SK-N-SH (cell line): Measurements from ENCODE around the gene PPP2R2B. TPM values are rescaled to one million over a fixed set of nuclear protein-coding genes. Genes with fewer than 3 reads are reported as not detected.

Source experiments
- CTCF ChIA-PET: fragments of 300-600, 350-600 bp; formaldehyde crosslinking; extraction: SDS; loops from one replicate; lab custom pipeline; 2021; lab: Yijun Ruan, JAX
- POLR2A ChIA-PET: fragments of 350-600 bp; sonication (Branson Sonifier 250); formaldehyde crosslinking; extraction: SDS; loops from one replicate; lab custom pipeline; 2020; ENCODE audit warnings: antibody characterized with exemption, inconsistent platforms; lab: Yijun Ruan, JAX
- DNase-seq: peaks from one replicate; pipeline ENCODE4 v3.0.0; 2012
- H2AFZ ChIP-seq: fragments of 200-600 bp; sonication (generic); 2 replicates; pipeline ENCODE4 v1.8.1; 2016; ENCODE audit warnings: antibody characterized with exemption, mild to moderate bottlenecking, low read depth
- H3F3A ChIP-seq: fragments of 200-600 bp; sonication (generic); replicated peaks from 2 replicates; pipeline ENCODE3; 2016; ENCODE audit warnings: antibody characterized with exemption, mild to moderate bottlenecking; ENCODE audit not compliant: insufficient read depth
- H3K27ac ChIP-seq, 2 experiments: fragments of 200-500 bp in 1 of 2; fragments of 200-600 bp in 1 of 2; sonication (Bioruptor generic) in 1 of 2; sonication (generic), shearing (Covaris generic) in 1 of 2; 2 replicates each; pipeline versions ENCODE4 v1.5.1 to v1.6.1; 2014 to 2016; ENCODE audit warnings: low read depth in 2 of 2, inconsistent platforms in 1 of 2, low read length in 1 of 2, mild to moderate bottlenecking in 1 of 2, mixed read lengths in 1 of 2
- H3K27me3 ChIP-seq: fragments of 200-600 bp; sonication (generic), shearing (Covaris generic); 2 replicates; pipeline ENCODE4 v1.6.1; 2016; ENCODE audit warnings: mixed run types; ENCODE audit not compliant: insufficient read depth
- H3K36me3 ChIP-seq, 2 experiments: fragments of 200-500 bp in 1 of 2; fragments of 200-600 bp in 1 of 2; sonication (Bioruptor generic) in 1 of 2; sonication (generic) in 1 of 2; replicated peaks in 1 of 2; 2 replicates each; pipeline versions ENCODE3 to v1.5.1; 2014 to 2016; ENCODE audit warnings: low read length in 1 of 2, mild to moderate bottlenecking in 1 of 2; ENCODE audit not compliant: insufficient read depth in 2 of 2, control insufficient read depth in 1 of 2
- H3K4me1 ChIP-seq, 2 experiments: fragments of 200-500 bp in 1 of 2; fragments of 200-600 bp in 1 of 2; sonication (Bioruptor generic) in 1 of 2; sonication (generic), shearing (Covaris generic) in 1 of 2; 2 replicates each; pipeline versions ENCODE4 v1.5.1 to v1.6.1; 2014 to 2016; ENCODE audit warnings: low read depth in 1 of 2, low read length in 1 of 2, mixed run types in 1 of 2; ENCODE audit not compliant: insufficient read depth in 2 of 2, control insufficient read depth in 1 of 2
- H3K4me2 ChIP-seq: fragments of 200-600 bp; sonication (generic), shearing (Covaris generic); 2 replicates; pipeline ENCODE4 v1.6.1; 2017; ENCODE audit warnings: mixed run types
- H3K4me3 ChIP-seq, 2 experiments: fragments of 200-500 bp in 1 of 2; fragments of 200-600 bp in 1 of 2; sonication (Bioruptor generic) in 1 of 2; sonication (generic), shearing (Covaris generic) in 1 of 2; 2 replicates each; pipeline versions ENCODE4 v1.5.1 to v1.8.1; 2014 to 2016; ENCODE audit warnings: low read depth in 2 of 2, inconsistent platforms in 1 of 2, low read length in 1 of 2, mild to moderate bottlenecking in 1 of 2, mixed read lengths in 1 of 2, moderate library complexity in 1 of 2
- H3K79me2 ChIP-seq: fragments of 200-600 bp; sonication (generic); 2 replicates; pipeline ENCODE4 v1.8.1; 2017; ENCODE audit warnings: mild to moderate bottlenecking; ENCODE audit not compliant: insufficient read depth
- H3K9ac ChIP-seq: fragments of 200-600 bp; sonication (generic); 2 replicates; pipeline ENCODE4 v1.6.1; 2017; ENCODE audit warnings: mixed run types
- H3K9me2 ChIP-seq: fragments of 200-600 bp; sonication (generic); 2 replicates; pipeline ENCODE4 v1.6.1; 2017; ENCODE audit warnings: mixed run types
- H3K9me3 ChIP-seq: fragments of 200-600 bp; sonication (generic); 2 replicates; pipeline ENCODE4 v1.6.1; 2017; ENCODE audit warnings: mixed run types, mild to moderate bottlenecking, moderate library complexity
- H4K20me1 ChIP-seq: fragments of 200-600 bp; sonication (generic); 2 replicates; pipeline ENCODE4 v1.6.1; 2017; ENCODE audit warnings: mild to moderate bottlenecking, mixed run types; ENCODE audit not compliant: insufficient read depth
- ELF1 ChIP-seq: IDR thresholded peaks from 2 replicates; pipeline ENCODE4 v1.4.0; 2012
- FOSL2 ChIP-seq: IDR thresholded peaks from 2 replicates; pipeline ENCODE4 v1.4.0; 2012; ENCODE audit warnings: low read depth, mild to moderate bottlenecking, moderate library complexity, borderline replicate concordance
- FOXJ3 ChIP-seq: sonication (generic); formaldehyde crosslinking; IDR thresholded peaks from 2 replicates; pipeline ENCODE4 v1.5.1; 2020; ENCODE audit warnings: mild to moderate bottlenecking, missing genetic modification reagents
- FOXM1 ChIP-seq: IDR thresholded peaks from 2 replicates; pipeline ENCODE4 v1.4.0; 2012; ENCODE audit warnings: low read depth, mild to moderate bottlenecking
- GABPA ChIP-seq: IDR thresholded peaks from 2 replicates; pipeline ENCODE4 v1.4.0; 2012; ENCODE audit warnings: low read depth, mild to moderate bottlenecking
- MAX ChIP-seq: IDR thresholded peaks from 2 replicates; pipeline ENCODE4 v1.4.0; 2012; ENCODE audit warnings: low read depth
- MEF2A ChIP-seq: IDR thresholded peaks from 2 replicates; pipeline ENCODE4 v1.4.0; 2012; ENCODE audit warnings: low read depth, borderline replicate concordance
- MXI1 ChIP-seq: IDR thresholded peaks from 2 replicates; pipeline ENCODE4 v1.6.1; 2012; ENCODE audit warnings: mild to moderate bottlenecking, low read depth, low read length, improper control_type of control experiment
- NRF1 ChIP-seq: IDR thresholded peaks from 2 replicates; pipeline ENCODE4 v1.6.1; 2012; ENCODE audit warnings: low read depth, mild to moderate bottlenecking, low read length
- PBX3 ChIP-seq: IDR thresholded peaks from 2 replicates; pipeline ENCODE4; 2012
- RAD21 ChIP-seq: IDR thresholded peaks from 2 replicates; pipeline ENCODE4 v1.6.1; 2012; ENCODE audit warnings: mild to moderate bottlenecking, low read length
- RFX5 ChIP-seq: IDR thresholded peaks from 2 replicates; pipeline ENCODE4 v1.6.1; 2012; ENCODE audit warnings: mild to moderate bottlenecking, improper control_type of control experiment, low read length
- RXRA ChIP-seq: IDR thresholded peaks from 2 replicates; pipeline ENCODE4 v1.4.0; 2012; ENCODE audit warnings: low read depth, mild to moderate bottlenecking, borderline replicate concordance
- SIN3A ChIP-seq: IDR thresholded peaks from 2 replicates; pipeline ENCODE4 v1.6.1; 2012; ENCODE audit warnings: low read depth, mild to moderate bottlenecking, low read length, moderate library complexity, borderline replicate concordance
- TAF1 ChIP-seq: IDR thresholded peaks from 2 replicates; pipeline ENCODE4 v1.6.1; 2012; ENCODE audit warnings: low read depth, mild to moderate bottlenecking, low read length, moderate library complexity, borderline replicate concordance
- TEAD4 ChIP-seq: IDR thresholded peaks from 2 replicates; pipeline ENCODE4 v1.4.0; 2012; ENCODE audit warnings: mild to moderate bottlenecking, borderline replicate concordance; ENCODE audit not compliant: insufficient read depth
- USF2 ChIP-seq: fragments of 150-350 bp; IDR thresholded peaks from 2 replicates; pipeline ENCODE4 v1.6.1; 2017; ENCODE audit warnings: antibody characterized with exemption, low read length, low read depth, borderline replicate concordance
- ZBTB33 ChIP-seq: IDR thresholded peaks from 2 replicates; pipeline ENCODE4 v1.4.0; 2012; ENCODE audit warnings: low read depth, borderline replicate concordance
- WGBS: methylation state at CpG from one replicate; pipeline ENCODE4 v1.1.6; 2017; ENCODE audit warnings: low lambda C conversion rate; 5-methylcytosine and 5-hydroxymethylcytosine counted together
- polyA plus RNA-seq, 3 experiments: library from polyadenylated mRNA; depleted of rRNA; stranded (reverse); fragments of >200 nt; gene quantifications; 2 replicates each; pipeline ENCODE4 v1.2.3, GENCODE V29; 2012

Gene PPP2R2B
- polyA plus RNA-seq, 1 of the 3 experiments (the other 2 are of a cell fraction): 11.4 TPM

- H3K4me2 ChIP-seq: no peak overlapping the region
- no peaks in the 10 kb centered on the region for H3K79me2 ChIP-seq
- no peaks in the 10 kb centered on the region for H3F3A ChIP-seq
- H3K27me3 ChIP-seq: no peaks in the 10 kb centered on the region
- POLR2A ChIA-PET: no interaction called here
- no peak for DNase-seq
- TF ChIP-seq FOSL2: no peak
- TF ChIP-seq PBX3: no peak
- no peak for TF ChIP-seq RFX5
- no peak for TF ChIP-seq RAD21
- TF ChIP-seq MEF2A: no peak
- no peak for TF ChIP-seq TEAD4
- TF ChIP-seq RXRA: no peak
- no peak for TF ChIP-seq ZBTB33
- no peak for TF ChIP-seq GABPA
- no peak for TF ChIP-seq FOXJ3 (CRISPR knock-in tag)
- no peak for TF ChIP-seq USF2
- TF ChIP-seq TAF1: no peak
- no peak for TF ChIP-seq FOXM1
- TF ChIP-seq SIN3A: no peak
- no peak for TF ChIP-seq ELF1
- no peak for TF ChIP-seq MXI1
- no peak for TF ChIP-seq MAX
- no peak for TF ChIP-seq NRF1
- no peak overlapping the region for H3K27ac ChIP-seq
- H3K4me1 ChIP-seq: peaks cover 0 to 17% of the 10 kb centered on the region in 2 experiments; a peak in 2 of 4 replicates
- no peak overlapping the region for H3K9ac ChIP-seq
- CTCF ChIA-PET: interaction anchor here (0.8 kb wide), 1 partner anchor 38 kb away, joined by 3 read pairs; no protein-coding TSS in a partner anchor
- no peaks in the 10 kb centered on the region for H4K20me1 ChIP-seq
- H3K36me3 ChIP-seq: no peaks in the 10 kb centered on the region
- 64% methylated on average over 4 of the region's 4 CpGs for WGBS
- H3K9me3 ChIP-seq: peaks cover 11% of the 10 kb centered on the region
- H3K9me2 ChIP-seq: no peaks in the 10 kb centered on the region
- H2AFZ ChIP-seq: no peak overlapping the region
- H3K4me3 ChIP-seq: no peak overlapping the region
Measured at GRCh38 chr5:146725025-146725424, 153.5 kb downstream of the PPP2R2B start.
